RWPE2 (cell line): Measurements from ENCODE around the gene TIMM17A.

ENCODE experiments used
- ATAC-seq: fragments of 200-7000 bp; cut with Tn5 transposase; 3 replicates; pipeline ENCODE4 v1.9.1; 2021; ENCODE audit warnings: low read depth
- DNase-seq: peaks from one replicate; pipeline ENCODE4 v3.0.0-alpha.2; 2020; ENCODE audit warnings: low spot score
- H3K27ac ChIP-seq: fragments of 450-650 bp; 2 replicates; pipeline ENCODE4 v1.5.1; 2017; ENCODE audit warnings: mild to moderate bottlenecking; ENCODE audit not compliant: poor library complexity, severe bottlenecking
- H3K27me3 ChIP-seq: fragments of 250-450 bp; sonication (Bioruptor Pico); 2 replicates; pipeline ENCODE4 v1.5.1; 2021; ENCODE audit warnings: mild to moderate bottlenecking, moderate library complexity; ENCODE audit not compliant: insufficient read depth, poor library complexity, severe bottlenecking
- H3K36me3 ChIP-seq: fragments of 250-450 bp; sonication (Bioruptor Pico); 2 replicates; pipeline ENCODE4 v1.5.1; 2020; ENCODE audit warnings: low read depth, mild to moderate bottlenecking, moderate library complexity
- H3K4me1 ChIP-seq: fragments of 250-450 bp; sonication (Bioruptor Pico); 2 replicates; pipeline ENCODE4 v1.5.1; 2021; ENCODE audit warnings: mild to moderate bottlenecking, moderate library complexity; ENCODE audit not compliant: insufficient read depth, poor library complexity, severe bottlenecking
- H3K4me3 ChIP-seq: fragments of 250-450 bp; sonication (Bioruptor Pico); 2 replicates; pipeline ENCODE4 v1.5.1; 2021; ENCODE audit warnings: mild to moderate bottlenecking, moderate library complexity; ENCODE audit not compliant: severe bottlenecking
- H3K9me3 ChIP-seq: fragments of 250-450 bp; sonication (Bioruptor Pico); 2 replicates; pipeline ENCODE4 v1.5.1; 2021; ENCODE audit warnings: mild to moderate bottlenecking, moderate library complexity; ENCODE audit not compliant: severe bottlenecking
- TF ChIP-seq, protein P1 (sequence below): fragments of 450-650 bp; IDR thresholded peaks from one replicate; pipeline ENCODE4 v1.5.1; 2017; ENCODE audit warnings: mild to moderate bottlenecking, moderate library complexity; ENCODE audit not compliant: poor library complexity, severe bottlenecking

TIMM17A gene

DNA sequence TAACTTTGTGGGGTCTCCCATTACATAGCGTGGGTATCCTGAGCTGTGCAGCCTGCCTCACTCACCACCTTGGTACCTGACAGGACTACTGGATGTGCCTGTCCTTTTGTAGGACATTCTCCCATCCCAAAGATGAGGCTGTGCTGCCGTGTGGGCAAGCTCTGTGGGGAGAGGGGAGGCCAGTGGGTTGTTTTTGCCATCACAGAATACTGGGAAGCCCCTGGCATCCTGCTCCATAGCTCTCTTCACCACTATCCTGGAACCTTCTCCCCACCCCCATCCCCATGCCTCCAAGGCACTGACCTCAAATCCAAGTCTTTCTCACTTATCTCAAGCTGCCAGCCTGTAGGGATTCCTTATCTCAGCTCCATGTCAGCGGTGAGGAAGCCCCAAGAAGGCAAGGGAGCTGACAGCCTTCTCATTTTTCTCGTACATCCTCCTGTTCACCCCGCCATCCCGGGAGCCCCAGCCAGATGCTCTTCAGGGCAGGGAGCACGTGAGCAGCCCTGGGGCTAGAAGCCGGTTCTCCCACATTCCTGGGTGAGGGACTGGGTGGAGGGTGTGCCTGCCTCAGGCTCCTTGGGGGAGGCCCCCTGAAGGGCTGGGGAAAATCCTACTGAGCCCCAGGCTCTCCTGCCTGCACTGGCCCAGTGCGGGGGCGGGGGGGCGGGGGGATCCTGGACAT is 52.6 kb downstream of the TIMM17A start:
- ATAC-seq, result peak; percentile 70
- TF ChIP-seq, protein P1, sequence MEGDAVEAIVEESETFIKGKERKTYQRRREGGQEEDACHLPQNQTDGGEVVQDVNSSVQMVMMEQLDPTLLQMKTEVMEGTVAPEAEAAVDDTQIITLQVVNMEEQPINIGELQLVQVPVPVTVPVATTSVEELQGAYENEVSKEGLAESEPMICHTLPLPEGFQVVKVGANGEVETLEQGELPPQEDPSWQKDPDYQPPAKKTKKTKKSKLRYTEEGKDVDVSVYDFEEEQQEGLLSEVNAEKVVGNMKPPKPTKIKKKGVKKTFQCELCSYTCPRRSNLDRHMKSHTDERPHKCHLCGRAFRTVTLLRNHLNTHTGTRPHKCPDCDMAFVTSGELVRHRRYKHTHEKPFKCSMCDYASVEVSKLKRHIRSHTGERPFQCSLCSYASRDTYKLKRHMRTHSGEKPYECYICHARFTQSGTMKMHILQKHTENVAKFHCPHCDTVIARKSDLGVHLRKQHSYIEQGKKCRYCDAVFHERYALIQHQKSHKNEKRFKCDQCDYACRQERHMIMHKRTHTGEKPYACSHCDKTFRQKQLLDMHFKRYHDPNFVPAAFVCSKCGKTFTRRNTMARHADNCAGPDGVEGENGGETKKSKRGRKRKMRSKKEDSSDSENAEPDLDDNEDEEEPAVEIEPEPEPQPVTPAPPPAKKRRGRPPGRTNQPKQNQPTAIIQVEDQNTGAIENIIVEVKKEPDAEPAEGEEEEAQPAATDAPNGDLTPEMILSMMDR, result no peak
- H3K27ac ChIP-seq, result peak overlapping the region; percentile 68
- no peaks in the 10 kb centered on the region for H3K9me3 ChIP-seq
- H3K4me3 ChIP-seq, result no peak overlapping the region
- no peaks in the 10 kb centered on the region for H3K27me3 ChIP-seq
- H3K4me1 ChIP-seq, result peaks cover 37% of the 10 kb centered on the region
- peaks cover 33% of the 10 kb centered on the region for H3K36me3 ChIP-seq
- DNase-seq, result peak; percentile 94

DNA sequence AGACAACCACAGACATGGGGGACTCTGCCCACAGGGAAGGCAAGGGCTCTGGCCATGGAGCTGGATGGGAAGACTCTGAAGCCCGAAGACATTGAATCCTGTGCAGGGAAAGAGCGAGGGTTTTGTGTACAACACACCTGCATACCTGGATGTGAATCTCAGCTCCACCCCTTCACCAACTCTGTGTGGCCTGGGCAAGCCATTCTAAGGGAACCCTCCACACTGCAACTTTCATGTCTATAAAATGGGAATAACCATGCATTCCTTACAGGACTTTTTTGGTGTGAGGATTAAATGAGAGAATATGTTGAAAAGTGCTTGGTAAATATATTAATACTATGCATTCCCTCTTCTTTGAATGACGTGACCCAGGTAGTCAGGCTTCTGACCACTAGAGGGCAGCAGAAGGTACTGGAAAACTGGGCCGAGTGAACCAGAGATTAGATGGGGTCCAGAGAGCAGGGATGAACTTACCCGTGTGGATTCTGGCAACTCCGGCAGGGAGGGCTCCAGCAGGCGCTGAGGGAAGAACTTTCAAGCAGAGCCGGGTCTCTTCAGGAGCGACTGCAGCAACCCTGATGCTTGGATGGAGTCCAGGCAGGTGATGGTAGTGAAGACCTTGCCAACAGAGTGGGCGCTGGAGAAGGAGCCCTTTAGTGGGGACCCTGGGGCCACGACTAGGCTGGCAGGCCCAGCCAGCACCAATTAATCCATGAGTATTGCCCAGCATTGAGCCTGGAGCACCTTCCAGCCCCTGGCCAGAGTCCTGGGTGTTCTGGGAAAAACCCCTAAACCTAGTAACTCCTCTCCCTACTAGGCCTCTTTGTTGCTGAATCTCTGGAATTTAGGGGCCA is 54.2 kb downstream of the TIMM17A start:
- ATAC-seq (peak; percentile 60), DNase-seq (no peak)
- TF ChIP-seq, protein P1, result peak; percentile 93
- H3K9me3 ChIP-seq, result no peaks in the 10 kb centered on the region
- H3K4me1 ChIP-seq, result peaks cover 44% of the 10 kb centered on the region
- no peaks in the 10 kb centered on the region for H3K27me3 ChIP-seq
- no peak overlapping the region for H3K4me3 ChIP-seq
- peaks cover 17% of the 10 kb centered on the region for H3K36me3 ChIP-seq
- H3K27ac ChIP-seq, result peak overlapping the region; percentile 68

DNA sequence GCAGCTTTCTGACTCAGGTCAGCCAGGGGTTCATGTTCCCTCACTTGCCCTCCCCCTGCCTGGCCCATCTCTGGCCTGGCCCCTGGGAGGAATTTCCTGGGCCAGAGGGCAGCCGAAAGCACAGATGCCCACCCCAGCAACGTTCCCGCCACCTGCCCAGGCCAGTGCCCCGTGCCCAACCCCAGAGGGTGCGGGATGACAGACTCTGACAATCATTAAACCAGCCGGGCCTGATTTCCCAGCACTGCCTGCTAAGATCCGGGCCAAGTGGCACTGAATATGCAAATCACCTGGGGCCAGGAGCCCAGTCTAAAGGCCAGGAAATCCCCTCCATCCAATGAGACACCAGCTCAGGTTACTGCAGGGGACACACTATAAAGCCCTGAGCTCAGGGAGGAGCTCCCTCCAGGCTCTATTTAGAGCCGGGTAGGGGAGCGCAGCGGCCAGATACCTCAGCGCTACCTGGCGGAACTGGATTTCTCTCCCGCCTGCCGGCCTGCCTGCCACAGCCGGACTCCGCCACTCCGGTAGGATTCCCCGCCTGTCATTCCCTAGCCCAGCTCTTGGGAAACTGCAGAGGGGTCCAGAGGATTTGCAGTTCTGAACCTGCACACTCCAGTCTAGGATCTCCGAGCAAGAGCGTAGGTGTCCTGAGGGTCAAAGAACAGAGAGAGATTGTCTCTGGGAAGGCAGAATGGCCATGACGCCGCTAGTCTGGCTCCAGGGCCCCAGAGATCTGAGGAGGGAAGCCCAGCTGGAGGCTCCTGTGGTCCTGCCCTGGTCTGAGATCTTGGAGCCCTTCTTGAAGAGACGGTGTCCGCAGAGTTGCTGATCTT is 55.1 kb downstream of the TIMM17A start, which contains the start of gene ELF3:
Gene ELF3 (plus strand): TSS at position 408 of the 836 bp plus-strand sequence. CDS start 550 bp downstream, outside the sequence.
- TF ChIP-seq, protein P1, result no peak
- peak within 1 kb of the TSS; percentile 68 for H3K27ac ChIP-seq
- no peaks in the 10 kb centered on the region for H3K27me3 ChIP-seq
- no peaks in the 10 kb centered on the region for H3K9me3 ChIP-seq
- H3K4me1 ChIP-seq, result peaks cover 52% of the 10 kb centered on the region
- peak within 1 kb of the TSS; percentile 27 for H3K4me3 ChIP-seq
- peaks cover 9% of the 10 kb centered on the region for H3K36me3 ChIP-seq
- DNase-seq, result peak; percentile 74
- peak; percentile 61 for ATAC-seq

DNA sequence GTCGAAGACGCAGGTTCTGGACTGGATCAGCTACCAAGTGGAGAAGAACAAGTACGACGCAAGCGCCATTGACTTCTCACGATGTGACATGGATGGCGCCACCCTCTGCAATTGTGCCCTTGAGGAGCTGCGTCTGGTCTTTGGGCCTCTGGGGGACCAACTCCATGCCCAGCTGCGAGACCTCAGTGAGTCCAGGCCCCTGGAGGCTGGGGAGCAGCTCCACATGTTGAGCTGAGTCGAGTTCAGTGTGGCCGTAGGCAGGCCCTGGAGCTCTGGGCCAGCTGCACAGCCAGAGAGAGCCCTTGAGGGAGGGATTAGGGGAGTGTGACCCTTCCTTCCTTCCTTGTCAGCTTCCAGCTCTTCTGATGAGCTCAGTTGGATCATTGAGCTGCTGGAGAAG is 56.7 kb downstream of the TIMM17A start:
- no peaks in the 10 kb centered on the region for H3K27me3 ChIP-seq
- H3K4me3 ChIP-seq, result no peak overlapping the region
- TF ChIP-seq, protein P1, result no peak
- H3K36me3 ChIP-seq, result no peaks in the 10 kb centered on the region
- DNase-seq (no peak), ATAC-seq (no peak)
- no peaks in the 10 kb centered on the region for H3K9me3 ChIP-seq
- H3K4me1 ChIP-seq, result peaks cover 59% of the 10 kb centered on the region
- no peak overlapping the region for H3K27ac ChIP-seq
